Choroid plexus epithelial cell (primary cell): Measurements from ENCODE around the gene TOMM7.
A peak's percentile ranks its signal among the peaks of the same experiment; 100 is the strongest.
"Not testable (repeated sequence)": the region's sequence is repeated elsewhere in the genome, so short reads cannot be mapped to it uniquely, and the experiment has no call there.

Experiments used
- DNase-seq: peaks from one replicate; pipeline ENCODE4 v3.0.0-alpha.2; 2010; ENCODE audit warnings: low read depth
- H3K4me3 ChIP-seq: 2 replicates; pipeline ENCODE4 v1.5.1; 2011; ENCODE audit warnings: low read depth, mild to moderate bottlenecking, control low read depth, low read length, moderate library complexity
- CTCF ChIP-seq: conservative IDR thresholded peaks from 2 replicates; pipeline ENCODE4 v1.5.1; 2011; ENCODE audit warnings: low read depth, mild to moderate bottlenecking, control low read depth, inconsistent platforms, low read length, moderate library complexity

The TOMM7 gene

GRCh38 chr7:22853674-22854157, 31.1 kb upstream of the TOMM7 start:
- H3K4me3 ChIP-seq: peak overlapping the region; percentile 68
- TF ChIP-seq CTCF: peak; percentile 26
- no peak for DNase-seq

- no peak for DNase-seq
- TF ChIP-seq CTCF: no peak
- no peak overlapping the region for H3K4me3 ChIP-seq
These were observed 30.5 kb upstream of the TOMM7 start for GRCh38 chr7:22853138-22853537.

GRCh38 chr7:22851145-22851544, 28.5 kb upstream of the TOMM7 start:
- no peak overlapping the region for H3K4me3 ChIP-seq
- no peak for TF ChIP-seq CTCF
- DNase-seq: no peak

- DNase-seq, H3K4me3 ChIP-seq: not testable (repeated sequence)
These were observed 27.7 kb upstream of the TOMM7 start for GRCh38 chr7:22850394-22850793.

- DNase-seq: no peak
- no peak overlapping the region for H3K4me3 ChIP-seq
- TF ChIP-seq CTCF: no peak
These were observed 27.0 kb upstream of the TOMM7 start for GRCh38 chr7:22849662-22850061.

GRCh38 chr7:22849172-22849571, 26.5 kb upstream of the TOMM7 start:
- no peak for DNase-seq
- TF ChIP-seq CTCF: no peak
- H3K4me3 ChIP-seq: no peak overlapping the region

- DNase-seq: no peak
- H3K4me3 ChIP-seq: no peak overlapping the region
- no peak for TF ChIP-seq CTCF
These were observed 24.3 kb upstream of the TOMM7 start for GRCh38 chr7:22846961-22847360.

- TF ChIP-seq CTCF: no peak
- DNase-seq: no peak
- no peak overlapping the region for H3K4me3 ChIP-seq
These were observed 22.7 kb upstream of the TOMM7 start for GRCh38 chr7:22845221-22845834.
